ES-I3 (cell line): ENCODE measurements around the gene MAPT.

ENCODE experiments used
- H3K36me3 ChIP-seq: 2 replicates; pipeline ENCODE4 v1.6.1; 2013; ENCODE audit warnings: mild to moderate bottlenecking, low read length, control low read depth, moderate library complexity; ENCODE audit not compliant: insufficient read depth
- H3K4me1 ChIP-seq: 2 replicates; pipeline ENCODE4 v1.6.1; 2013; ENCODE audit warnings: mild to moderate bottlenecking, control low read depth, low read length; ENCODE audit not compliant: insufficient read depth
- H3K9ac ChIP-seq: 2 replicates; pipeline ENCODE4 v1.6.1; 2013; ENCODE audit warnings: low read depth, mild to moderate bottlenecking, low read length, moderate library complexity
- H3K9me3 ChIP-seq: 2 replicates; pipeline ENCODE4 v1.6.1; 2013; ENCODE audit warnings: mild to moderate bottlenecking, low read length, moderate library complexity; ENCODE audit not compliant: control insufficient read depth, insufficient read depth

The MAPT gene

DNA sequence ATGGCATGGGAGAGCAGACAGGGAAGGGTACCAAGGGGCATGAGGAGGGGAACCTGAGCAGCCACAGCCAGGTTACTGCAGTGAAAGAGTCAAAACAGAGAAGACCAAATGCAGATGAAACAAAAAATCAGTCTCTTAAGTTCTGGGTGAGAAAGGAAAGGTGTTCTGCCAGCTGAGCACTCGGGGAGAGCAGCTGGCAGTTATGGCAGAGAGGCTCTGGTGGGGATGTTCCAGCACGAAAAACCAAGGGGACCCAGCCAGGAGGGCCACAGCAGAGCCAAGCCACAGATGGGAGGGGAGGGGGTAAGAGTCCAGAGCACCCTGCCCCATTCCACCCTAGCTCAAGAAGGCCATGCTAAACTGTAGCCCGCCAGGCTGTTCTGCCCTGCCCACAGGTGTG, 136.4 kb downstream of the MAPT start:
- H3K9me3 ChIP-seq, result no peaks in the 10 kb centered on the region
- H3K9ac ChIP-seq, result no peak overlapping the region
- peaks cover 23% of the 10 kb centered on the region for H3K4me1 ChIP-seq
- H3K36me3 ChIP-seq, result peaks cover 41% of the 10 kb centered on the region

DNA sequence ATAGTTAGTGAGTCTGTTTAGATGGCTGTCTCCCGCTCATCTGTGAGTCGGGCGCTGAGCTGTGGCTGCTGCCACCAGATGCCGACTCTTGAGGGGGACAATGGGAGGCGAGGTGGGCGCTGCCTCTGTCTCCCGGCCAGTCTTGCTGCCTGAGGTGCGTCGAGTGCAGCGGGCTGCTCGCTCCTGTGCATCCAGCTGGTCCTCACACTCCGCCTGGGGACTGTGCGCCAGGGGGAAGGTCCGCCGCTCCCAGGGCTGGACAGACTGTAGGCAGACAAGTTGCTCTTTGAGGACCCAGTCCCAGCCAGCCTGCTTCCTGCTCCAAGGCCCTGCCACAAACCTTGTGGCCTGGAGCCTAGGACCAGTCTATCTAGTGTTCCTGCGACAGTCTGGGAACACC, 137.1 kb downstream of the MAPT start:
- H3K4me1 ChIP-seq, result peaks cover 23% of the 10 kb centered on the region
- no peaks in the 10 kb centered on the region for H3K9me3 ChIP-seq
- H3K9ac ChIP-seq, result no peak overlapping the region
- H3K36me3 ChIP-seq, result peaks cover 41% of the 10 kb centered on the region

DNA sequence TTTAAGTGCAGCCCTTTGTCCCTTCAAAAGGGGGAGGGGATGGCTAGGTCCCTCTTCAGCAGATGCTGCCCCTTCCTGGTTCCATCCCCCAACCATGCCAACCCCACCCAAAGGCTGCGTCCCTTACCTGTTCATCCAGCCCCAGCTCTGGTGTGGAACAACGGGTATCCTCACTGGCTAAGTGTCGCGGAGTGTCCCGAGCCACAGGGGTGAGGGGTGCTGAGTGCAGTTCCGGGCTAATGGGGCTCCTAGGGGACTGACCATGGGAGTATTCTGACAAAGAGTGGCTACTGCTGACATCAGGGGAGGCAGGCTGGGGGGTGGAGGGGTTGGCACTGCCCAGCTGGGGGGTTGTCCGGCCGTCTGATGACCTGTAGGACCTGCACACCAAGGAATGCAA, 137.6 kb downstream of the MAPT start:
- no peaks in the 10 kb centered on the region for H3K9me3 ChIP-seq
- no peak overlapping the region for H3K9ac ChIP-seq
- H3K36me3 ChIP-seq, result peaks cover 42% of the 10 kb centered on the region
- peaks cover 21% of the 10 kb centered on the region for H3K4me1 ChIP-seq

DNA sequence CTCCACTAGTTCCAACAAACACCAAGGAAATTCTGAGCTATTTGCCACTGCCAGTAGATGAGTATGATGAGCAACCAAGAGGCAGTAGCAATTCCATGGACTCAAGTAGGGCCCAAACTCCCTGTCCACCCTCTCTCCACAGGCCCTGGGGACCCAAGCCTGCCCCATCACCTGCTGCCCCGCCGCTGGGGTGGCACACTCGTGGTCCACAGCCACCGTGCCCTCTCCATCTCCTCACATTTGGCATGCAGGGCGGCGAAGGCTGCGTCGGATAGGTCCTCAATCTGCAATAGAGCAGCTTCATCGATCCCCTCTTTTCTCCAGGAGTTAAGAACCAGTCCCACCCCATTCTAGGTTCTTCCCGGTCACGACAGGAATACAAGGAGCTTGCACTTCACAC, 138.6 kb downstream of the MAPT start:
- H3K36me3 ChIP-seq, result peaks cover 52% of the 10 kb centered on the region

DNA sequence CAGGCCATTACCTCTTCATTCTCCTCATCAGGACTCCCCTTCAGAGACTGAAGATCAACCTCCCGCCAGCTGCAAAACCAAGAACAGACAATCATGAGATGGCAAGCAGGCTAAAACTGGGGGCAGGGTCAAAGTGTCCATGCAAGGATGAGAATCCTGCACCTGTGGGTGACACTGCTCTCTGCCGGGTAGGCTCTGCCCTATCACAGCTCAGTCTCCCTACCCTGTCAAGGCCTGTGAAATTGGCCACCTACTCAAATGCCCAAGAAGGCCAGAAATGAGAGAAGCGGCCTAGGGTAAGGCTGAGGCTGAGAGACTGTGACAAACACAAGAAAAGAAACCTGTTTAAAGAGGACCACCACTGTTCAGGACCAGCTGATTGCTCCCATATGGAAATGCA, 139.0 kb downstream of the MAPT start:
- H3K9ac ChIP-seq, result no peak overlapping the region
- no peaks in the 10 kb centered on the region for H3K9me3 ChIP-seq
- peaks cover 57% of the 10 kb centered on the region for H3K36me3 ChIP-seq
- peaks cover 7% of the 10 kb centered on the region for H3K4me1 ChIP-seq

More for the DNA sequence above, 138.6 kb downstream of the MAPT start:
- Histone ChIP-seq H3K9ac (no peak overlapping the region), H3K4me1 (peaks cover 12% of the 10 kb centered on the region), H3K9me3 (no peaks in the 10 kb centered on the region)

DNA sequence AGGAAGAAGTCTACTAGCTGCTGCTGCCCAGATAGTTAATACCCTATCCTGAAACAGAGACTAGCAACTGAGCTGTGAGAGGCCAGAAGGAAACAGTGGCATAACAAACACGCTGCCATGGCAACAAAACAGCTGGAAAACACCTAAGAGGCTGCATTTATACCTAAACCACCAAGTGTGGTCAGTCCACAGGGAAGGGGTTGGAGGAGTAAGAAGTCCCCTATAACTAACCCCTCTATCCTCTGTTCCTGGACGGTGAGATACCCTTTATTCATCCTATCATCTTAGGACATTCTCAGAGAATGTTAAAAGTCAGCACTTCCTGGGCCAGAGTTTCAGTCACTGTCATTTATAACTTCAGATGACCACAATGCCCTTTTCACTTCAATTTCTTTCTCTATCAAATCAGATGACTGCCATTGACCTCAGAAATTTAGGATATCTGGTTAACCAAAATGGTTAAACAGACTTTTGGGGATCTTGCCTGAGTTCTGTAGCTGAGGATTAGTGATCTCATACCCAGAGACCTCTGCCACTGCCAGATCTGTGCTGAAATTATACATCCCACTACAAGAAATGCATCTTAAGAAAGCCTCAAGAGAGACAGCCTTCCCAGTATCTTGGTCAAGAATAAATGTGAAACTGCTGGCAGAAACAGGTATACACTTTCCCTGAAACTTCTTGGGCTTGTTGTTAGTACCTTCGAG, 140.9 kb downstream of the MAPT start:
- no peaks in the 10 kb centered on the region for H3K4me1 ChIP-seq
- no peaks in the 10 kb centered on the region for H3K9me3 ChIP-seq
- peaks cover 71% of the 10 kb centered on the region for H3K36me3 ChIP-seq
- H3K9ac ChIP-seq, result no peak overlapping the region

DNA sequence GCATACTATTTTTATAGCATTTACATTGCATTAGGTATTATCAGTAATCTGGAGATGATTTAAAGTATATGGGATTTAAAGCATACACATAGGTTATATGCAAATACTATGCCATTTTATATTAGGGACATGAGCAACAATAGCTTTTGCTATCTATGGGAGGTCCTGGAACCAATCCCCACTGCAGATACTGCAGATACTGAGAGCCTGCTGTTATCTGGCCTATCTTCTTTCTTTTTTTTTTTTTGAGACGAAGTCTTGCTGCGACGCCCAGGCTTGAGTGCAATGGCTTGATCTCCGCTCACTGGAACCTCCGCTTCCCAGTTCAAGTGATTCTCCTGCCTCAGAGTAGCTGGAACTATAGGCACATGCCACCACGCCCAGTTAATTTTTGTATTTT, 142.1 kb downstream of the MAPT start:
- Histone ChIP-seq H3K36me3 (peaks cover 72% of the 10 kb centered on the region), H3K9me3 (no peaks in the 10 kb centered on the region), H3K4me1 (no peaks in the 10 kb centered on the region), H3K9ac (no peak overlapping the region)

DNA sequence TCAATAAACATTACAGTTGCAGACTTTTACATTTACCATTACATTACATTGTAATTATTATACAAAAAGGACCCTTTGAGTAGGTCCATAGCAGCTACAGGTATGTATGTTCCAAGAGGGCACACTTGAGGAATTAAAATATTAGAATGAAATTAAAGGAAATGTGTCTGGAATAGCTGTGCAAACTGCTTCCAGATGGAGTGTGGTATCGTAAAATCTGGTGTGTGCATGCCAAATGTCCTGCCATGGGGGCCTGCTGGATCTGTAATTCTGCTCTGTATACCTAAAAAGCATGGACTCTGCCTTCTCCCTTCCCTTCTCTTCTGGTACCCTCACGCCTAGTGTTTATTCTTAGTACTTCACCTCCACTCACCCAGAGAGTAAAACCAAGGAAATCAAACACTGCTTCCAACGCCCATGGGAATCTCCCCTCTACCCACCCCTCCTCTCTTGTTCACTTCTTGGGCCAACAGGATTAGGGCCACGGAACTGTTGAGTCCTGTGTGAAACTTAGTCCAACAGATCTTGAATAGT, 143.4 kb downstream of the MAPT start:
- peaks cover 74% of the 10 kb centered on the region for H3K36me3 ChIP-seq
- H3K4me1 ChIP-seq, result no peaks in the 10 kb centered on the region
- no peaks in the 10 kb centered on the region for H3K9me3 ChIP-seq
- H3K9ac ChIP-seq, result no peak overlapping the region

DNA sequence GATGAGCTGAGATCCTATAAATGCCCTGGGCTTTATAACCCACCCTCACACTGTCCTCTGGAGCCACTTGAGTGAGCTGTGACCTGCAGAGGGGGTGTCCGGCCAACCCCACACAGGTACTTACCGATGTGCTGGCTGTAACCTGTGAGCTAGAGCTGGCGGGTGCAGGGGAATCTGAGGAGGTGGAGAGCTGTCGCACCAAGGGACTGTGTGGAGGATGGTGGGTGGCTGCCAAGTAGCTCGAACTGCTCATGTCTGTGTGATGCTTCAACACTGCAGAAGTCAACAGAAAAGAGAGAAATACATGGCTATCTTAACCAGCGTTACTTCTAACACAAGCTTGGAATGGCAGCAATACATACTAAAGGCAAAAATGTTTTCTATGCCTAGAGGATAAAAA, 144.1 kb downstream of the MAPT start:
- peaks cover 72% of the 10 kb centered on the region for H3K36me3 ChIP-seq
- H3K9me3 ChIP-seq, result no peaks in the 10 kb centered on the region
- H3K4me1 ChIP-seq, result no peaks in the 10 kb centered on the region
- H3K9ac ChIP-seq, result no peak overlapping the region

DNA sequence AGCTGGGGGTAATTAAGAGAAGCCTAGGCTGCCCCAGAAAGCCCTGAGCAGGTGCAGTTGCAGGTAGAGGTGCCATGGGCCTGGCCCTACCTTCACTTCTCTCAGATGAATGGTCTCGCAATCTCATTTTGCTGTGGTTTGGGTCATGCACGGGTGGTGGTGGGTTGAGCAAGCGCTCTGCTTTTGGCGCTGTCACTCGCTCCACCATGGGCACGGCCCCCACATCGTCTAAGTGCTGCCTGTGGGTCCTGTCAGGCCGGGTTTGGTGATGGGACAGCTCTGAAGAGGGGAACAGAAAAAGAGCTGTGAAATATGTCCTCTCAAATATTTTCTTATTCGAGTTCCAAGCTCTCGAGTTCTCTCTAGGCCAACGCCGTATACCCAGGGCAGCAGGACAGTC, 144.6 kb downstream of the MAPT start:
- Histone ChIP-seq H3K4me1 (peaks cover under 1% of the 10 kb centered on the region; the same call in 1 of the 2 replicates), H3K9ac (no peak overlapping the region), H3K36me3 (peaks cover 71% of the 10 kb centered on the region), H3K9me3 (no peaks in the 10 kb centered on the region)

DNA sequence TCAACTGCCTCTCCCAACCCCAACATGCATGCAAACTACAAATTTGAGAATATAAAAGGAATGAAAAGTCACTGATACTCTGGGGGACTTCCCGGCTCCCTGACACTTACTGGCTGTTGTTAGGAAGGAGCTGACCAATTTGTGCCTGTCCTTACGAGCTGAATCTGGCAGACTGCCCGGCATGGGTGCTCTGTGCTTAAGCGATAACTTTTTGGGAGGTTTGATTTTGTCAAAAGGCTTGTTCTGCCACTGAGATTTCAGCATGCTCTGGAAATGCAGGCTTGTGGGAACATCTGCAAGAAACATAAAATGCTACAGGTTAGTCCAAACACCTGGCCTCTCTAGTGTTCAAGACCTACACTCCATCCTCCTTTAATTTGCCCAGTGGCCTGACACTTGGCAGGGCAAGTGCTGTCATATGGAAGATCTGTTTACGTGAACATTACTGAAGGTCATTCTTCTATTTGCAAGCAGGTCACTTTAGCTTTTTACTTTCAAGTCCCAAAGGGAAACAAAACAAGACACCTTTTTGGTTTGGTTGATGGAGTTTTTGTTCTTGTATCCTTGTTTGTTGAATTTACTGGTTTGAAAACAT, 145.3 kb downstream of the MAPT start:
- Histone ChIP-seq H3K9ac (no peak overlapping the region), H3K9me3 (no peaks in the 10 kb centered on the region), H3K36me3 (peaks cover 63% of the 10 kb centered on the region), H3K4me1 (peaks cover 4% of the 10 kb centered on the region; the same call in 1 of the 2 replicates)

DNA sequence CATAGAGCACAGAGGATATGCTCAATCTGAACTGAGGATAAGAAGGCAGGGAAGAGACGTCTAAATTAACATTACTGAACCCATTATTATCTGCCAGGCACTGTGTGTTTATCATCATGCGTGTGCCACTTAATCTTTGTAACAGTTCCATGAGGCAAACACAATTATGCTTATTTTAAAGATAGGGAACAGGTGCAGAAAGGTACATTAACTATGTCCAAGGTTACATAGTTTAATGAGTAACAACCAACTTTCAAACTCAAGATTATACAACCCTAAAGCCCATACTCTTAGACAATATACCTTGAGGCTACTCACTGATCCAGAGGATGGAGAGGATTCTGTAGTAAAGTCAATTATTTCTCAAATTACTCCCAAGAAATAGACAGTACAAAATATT, 147.9 kb downstream of the MAPT start:
- Histone ChIP-seq H3K9me3 (no peaks in the 10 kb centered on the region), H3K4me1 (peaks cover 4% of the 10 kb centered on the region; the same call in 1 of the 2 replicates), H3K36me3 (peaks cover 52% of the 10 kb centered on the region), H3K9ac (no peak overlapping the region)

DNA sequence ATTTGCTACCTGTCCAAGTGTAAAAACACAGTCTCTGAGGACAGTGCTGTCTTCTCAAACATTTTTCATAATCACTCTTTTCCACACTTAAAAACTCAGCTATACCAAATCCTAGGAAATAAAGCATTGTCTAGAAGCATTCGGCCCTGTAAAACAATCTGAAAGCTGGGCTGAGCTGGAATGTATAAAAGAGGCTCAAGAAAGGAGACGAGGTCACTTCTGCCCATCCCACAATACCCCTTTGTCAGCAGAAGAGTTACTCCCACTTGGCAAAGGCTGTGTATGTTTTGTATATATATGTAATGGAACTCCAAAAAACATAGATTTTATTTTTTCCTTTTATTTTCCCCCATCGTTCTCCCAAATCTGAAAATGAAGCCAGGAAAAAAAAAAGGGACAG, 148.6 kb downstream of the MAPT start:
- H3K9me3 ChIP-seq, result no peaks in the 10 kb centered on the region
- no peak overlapping the region for H3K9ac ChIP-seq
- peaks cover 45% of the 10 kb centered on the region for H3K36me3 ChIP-seq
- H3K4me1 ChIP-seq, result peaks cover 4% of the 10 kb centered on the region; the same call in 1 of the 2 replicates

DNA sequence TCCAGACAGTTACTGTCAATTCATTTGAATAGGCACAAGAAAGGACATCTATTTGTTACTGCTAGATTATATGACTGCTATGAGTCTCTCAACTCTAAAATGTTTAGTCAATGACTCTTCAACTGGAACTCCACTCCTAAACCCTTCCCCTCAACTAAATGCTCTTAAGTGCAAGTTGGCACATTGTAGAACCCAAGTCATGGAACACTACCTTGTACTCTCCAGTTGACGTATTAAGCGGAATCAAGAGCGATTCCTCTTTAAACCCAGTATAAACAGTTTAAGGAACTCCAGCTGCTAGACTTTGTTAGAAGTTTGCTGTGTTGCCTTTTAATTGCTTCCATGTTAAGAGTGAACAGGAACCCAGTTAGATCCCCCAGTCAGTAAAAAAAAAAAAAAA, 149.3 kb downstream of the MAPT start:
- peaks cover 4% of the 10 kb centered on the region; the same call in 1 of the 2 replicates for H3K4me1 ChIP-seq
- H3K9ac ChIP-seq, result no peak overlapping the region
- H3K9me3 ChIP-seq, result no peaks in the 10 kb centered on the region
- H3K36me3 ChIP-seq, result peaks cover 38% of the 10 kb centered on the region

DNA sequence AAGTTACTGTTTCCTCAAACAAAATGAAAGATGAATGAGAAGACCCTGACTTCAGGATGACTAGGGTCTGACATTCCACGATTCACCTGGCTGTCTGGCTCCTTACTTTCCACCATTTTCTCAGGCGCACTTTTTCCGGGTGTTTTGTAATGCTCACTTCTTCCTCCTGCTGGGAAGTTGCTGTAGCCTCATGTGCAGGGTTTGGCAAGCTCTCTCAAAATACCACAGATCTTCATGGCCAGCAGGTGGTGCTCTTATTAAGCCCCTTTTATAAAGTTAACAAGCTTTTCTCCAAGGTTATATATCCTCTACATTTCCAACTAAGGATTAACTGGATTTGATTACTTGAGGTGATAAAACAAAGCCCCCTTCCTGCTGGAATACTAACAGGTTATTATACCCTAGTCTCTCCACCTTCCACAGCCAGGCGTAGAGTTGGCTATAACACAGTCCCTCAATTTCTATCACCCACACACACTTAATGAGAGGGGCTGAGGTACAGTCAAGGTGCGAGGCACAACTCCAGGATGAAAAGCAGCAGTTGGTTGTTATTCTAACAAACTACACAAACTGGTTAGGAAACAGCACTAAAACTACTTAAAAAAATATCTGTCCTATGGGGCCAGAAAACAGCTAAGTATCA, 150.1 kb downstream of the MAPT start:
- no peak overlapping the region for H3K9ac ChIP-seq
- no peaks in the 10 kb centered on the region for H3K9me3 ChIP-seq
- peaks cover 4% of the 10 kb centered on the region; the same call in 1 of the 2 replicates for H3K4me1 ChIP-seq
- peaks cover 30% of the 10 kb centered on the region for H3K36me3 ChIP-seq
